ENCODE results near the gene MACC1.
"Not testable (repeated sequence)": the region's sequence is repeated elsewhere in the genome, so short reads cannot be mapped to it uniquely, and the experiment has no call there.

MACC1 gene

DNA sequence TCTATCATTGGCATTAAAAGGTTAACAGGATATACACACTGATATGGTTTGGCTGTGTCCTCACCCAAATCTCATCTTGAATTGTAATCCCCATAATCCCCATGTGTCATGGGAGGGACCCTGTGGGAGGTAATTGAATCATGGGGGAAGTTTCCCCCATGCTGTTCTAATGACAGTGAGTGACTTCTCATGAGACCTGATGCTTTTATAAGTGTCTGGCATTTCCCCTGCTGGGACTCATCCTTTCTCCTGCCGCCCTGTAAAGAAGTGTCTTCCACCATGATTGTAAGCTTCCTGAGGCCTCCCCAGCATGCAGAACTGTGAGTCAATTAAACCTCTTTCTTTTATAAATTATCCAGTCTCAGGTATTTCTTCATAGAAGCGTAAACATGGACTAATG, 9.4 kb downstream of the MACC1 start:
- DNase-seq (ENCODE audit: low spot score), result not testable (repeated sequence)

DNA sequence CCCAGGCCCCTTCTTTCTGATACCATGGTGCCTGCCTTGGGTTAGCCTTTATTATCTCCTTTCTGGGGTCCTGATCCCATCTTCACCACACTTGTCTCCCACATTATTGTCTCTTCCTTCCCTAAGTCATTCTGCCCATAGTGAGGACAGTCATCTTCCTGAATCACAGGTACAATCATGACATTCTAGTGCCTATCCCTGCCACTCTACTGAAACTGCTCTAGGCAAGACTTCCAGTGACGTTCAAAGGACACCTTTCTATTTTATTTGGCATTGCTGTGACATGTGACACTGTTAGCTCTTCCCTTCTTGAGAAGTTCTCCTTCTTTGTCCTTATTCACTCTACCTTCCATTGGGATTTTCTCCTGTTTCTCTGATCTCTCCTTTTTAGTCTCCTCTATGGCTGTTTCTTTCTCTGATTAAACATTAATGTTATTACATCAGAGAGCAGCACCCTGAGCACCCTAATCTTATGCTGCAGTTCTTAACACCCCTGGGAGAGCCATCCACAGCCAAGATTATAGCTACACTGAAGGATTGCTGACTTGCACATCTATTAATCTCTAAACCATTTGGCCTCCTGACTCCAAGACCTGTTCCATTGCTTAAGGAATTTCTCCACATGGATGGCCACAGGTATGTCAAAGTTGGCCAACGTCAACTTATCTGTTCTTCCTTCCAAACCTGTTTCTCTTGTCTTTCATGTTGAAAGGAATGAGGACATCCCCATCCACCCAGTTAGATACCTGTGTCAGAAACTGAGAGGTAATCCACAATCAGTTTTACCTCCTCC, 10.9 kb downstream of the MACC1 start:
- DNase-seq (ENCODE audit: low spot score), result peak; percentile 96

- DNase-seq (ENCODE audit: low spot score), result peak; percentile 64
Measured at GRCh38 chr7:20203316-20203715, 13.9 kb downstream of the MACC1 start.

DNA sequence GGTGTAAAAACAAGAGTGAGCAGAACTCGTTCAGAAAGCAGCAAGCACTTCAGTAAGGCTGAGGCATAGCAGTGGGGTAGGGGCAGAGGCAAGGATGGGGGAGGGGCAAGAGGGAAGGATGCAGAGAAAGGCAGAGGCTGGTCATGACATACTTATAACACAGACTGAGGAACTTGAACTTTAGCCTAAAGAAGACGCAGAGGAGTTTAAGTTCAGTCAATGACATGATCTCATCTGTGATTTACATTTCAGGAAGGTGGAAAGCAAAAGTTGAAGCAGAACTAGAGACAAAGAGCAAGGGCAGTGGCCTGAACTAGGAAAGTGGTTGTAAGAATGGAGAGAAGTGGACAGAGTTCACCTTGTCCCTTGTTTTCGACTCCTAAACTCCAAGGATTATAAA, 15.8 kb downstream of the MACC1 start:
- DNase-seq (ENCODE audit: low spot score), result peak; percentile 73

GRCh38 chr7:20200971-20201370, 16.2 kb downstream of the MACC1 start:
- DNase-seq (ENCODE audit: low spot score), result peak; percentile 35

DNA sequence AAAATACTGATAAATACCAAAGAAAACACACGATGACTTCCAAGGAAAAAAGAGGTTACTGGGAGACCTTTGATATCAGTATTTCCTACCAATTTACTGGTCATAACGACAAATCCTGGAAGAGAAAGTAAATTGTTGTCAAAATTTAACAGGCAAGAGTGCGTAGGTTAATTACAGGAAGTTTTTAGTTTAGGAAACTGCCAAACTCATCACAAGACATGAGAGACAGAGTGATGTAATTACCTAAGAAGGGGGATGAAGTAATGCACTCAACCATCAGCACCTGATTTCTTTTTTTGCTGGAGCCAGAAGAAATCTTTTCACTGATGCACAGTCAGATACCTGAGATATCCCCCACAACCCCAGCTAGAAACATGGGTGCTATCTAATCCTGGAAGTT, 16.8 kb downstream of the MACC1 start:
- peak; percentile 91 for DNase-seq (ENCODE audit: low spot score)

DNA sequence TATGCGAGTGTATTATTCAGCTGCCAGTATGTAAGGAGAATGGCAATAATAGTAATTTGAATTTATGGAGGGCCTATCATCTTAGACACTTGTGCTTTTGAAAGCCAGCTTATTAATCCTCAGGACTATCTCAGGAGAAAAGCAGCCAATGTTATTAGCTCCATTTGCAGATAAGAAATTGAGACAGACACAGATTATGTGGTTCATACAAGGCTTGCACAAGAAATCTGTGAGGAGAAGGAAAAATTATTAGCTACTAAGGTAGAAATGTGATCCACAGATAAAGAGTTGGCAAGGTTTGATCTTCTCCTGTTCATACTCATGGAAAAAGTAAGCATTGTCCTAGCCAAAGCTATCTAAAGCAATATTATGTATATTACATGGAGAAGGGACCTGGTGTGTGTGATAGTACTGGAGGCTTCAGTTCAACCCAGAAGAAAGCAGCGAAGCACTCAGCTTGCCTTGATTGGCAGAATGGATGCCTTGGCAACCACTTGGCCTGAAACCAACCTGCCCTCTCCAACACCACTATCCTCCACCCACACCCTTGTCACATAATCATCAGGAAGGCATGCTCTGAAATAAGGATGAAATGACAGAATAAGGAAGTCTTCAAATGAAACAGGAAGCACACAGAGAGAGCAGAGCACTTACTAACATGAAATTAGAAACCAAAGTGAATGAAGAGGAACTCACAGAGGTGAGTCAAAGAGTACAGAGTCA, 18.0 kb downstream of the MACC1 start:
- DNase-seq (ENCODE audit: low spot score), result peak; percentile 100

DNA sequence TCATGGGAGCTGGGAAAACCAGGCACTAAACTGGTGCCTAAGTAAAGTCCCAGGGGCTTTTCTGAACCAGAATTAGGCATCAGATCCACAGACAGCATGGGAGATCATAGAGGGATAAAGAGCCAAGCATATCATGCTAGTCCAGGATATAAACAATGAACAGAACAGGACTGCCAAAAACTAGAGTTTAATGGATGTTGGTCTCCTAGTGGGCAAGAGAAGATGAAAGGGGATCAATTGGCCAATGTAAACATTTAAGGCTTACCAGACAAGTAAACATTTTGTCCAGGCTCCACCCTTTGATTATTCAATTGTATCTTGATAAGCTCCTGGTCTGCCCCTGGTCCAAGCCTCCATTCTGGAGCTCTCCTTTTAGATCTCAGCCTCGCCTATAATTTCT, 18.9 kb downstream of the MACC1 start:
- no peak for DNase-seq (ENCODE audit: low spot score)

- DNase-seq (ENCODE audit: low spot score), result peak; percentile 25
Measured at GRCh38 chr7:20197837-20198236, 19.3 kb downstream of the MACC1 start.

GRCh38 chr7:20197125-20197748, 19.9 kb downstream of the MACC1 start:
- no peak for DNase-seq (ENCODE audit: low spot score)

- no peak for DNase-seq (ENCODE audit: low spot score)
Measured at GRCh38 chr7:20194343-20194995, 22.7 kb downstream of the MACC1 start.

- no peak for DNase-seq (ENCODE audit: low spot score)
Measured at GRCh38 chr7:20193873-20194272, 23.3 kb downstream of the MACC1 start.

- no peak for DNase-seq (ENCODE audit: low spot score)
Measured at GRCh38 chr7:20193242-20193777, 23.9 kb downstream of the MACC1 start.

DNA sequence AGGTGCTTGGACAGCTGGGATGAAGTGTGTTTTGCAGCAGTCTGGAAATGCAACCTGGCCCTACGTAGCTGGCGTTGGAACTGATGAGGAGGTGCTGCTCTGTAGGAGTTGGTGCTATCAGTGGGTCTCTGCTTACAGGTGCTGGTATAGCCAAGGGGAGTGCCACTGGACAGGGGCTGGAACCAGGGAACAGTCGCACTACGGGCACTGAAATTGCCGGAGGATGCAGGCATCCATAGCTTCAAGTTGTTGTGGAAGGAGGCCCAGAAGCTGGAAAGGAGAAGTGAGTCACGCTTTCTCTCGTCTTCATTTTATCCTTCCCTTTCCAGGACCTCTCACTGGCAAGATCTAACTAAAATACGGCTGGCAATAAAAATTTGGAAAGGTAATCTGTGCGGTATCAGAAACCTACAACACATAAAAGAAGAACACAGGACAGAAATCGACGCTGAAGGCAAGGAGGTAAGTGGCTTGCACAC, 25.8 kb downstream of the MACC1 start:
- DNase-seq (ENCODE audit: low spot score), result no peak

DNA sequence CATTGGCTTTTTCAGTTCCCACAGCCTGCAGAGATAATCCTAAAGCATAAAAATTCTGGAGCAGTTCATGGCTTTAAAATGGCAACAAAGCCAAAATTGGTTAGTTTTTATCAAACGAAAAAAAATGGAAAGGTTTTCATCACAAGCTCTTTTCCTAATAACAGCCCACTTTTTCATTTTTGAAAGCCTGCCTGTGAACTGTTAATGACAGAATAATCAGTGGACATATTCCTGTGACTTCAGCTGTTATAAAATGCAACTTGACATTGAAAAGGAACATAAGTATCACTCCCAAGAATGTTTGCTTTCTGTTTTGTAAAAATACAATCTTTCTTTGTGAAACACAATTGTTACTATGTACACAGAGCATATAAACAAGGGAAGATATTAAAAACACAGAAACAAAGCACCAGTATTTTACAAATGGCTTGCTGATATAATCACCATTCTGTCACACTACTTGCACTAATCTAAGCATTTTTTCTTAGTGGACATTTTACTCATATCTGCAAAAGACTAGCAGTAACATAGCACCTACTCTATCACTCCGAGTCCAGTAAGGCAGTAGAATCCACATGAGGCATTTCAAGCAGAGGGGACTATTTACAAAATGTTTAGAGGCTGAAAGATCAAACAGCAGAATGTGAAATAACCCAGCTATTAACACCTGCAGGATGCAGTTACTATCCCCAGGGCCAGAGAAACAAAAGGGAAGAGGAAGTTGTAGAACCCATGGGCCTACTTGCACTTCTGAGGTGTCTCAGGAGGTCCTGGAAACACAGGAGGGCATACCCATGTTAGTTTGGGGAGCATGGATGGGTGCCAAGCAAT, 26.4 kb downstream of the MACC1 start:
- DNase-seq (ENCODE audit: low spot score), result no peak

- no peak for DNase-seq (ENCODE audit: low spot score)
Measured at GRCh38 chr7:20189852-20190251, 27.3 kb downstream of the MACC1 start.

DNA sequence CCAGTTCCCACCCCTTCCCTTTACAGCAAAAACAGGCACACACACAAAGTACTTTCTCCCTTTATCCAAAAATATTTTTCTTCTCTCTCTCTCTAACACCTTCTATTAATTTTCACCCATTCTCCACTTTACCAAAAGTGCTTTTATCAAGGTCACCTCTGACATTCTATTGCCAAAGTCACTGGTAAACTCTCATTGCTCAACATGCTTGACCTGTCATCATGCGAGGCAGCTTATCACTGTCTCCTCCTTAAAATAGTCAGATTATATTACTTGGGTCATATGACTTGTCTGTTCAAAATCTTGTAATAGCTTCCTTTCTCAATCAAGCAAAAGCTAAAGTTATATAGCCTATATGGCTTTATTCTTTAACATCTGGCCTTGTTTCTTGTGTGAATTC, 28.6 kb downstream of the MACC1 start:
- no peak for DNase-seq (ENCODE audit: low spot score)

GRCh38 chr7:20187850-20188249, 29.3 kb downstream of the MACC1 start:
- not testable (repeated sequence) for DNase-seq (ENCODE audit: low spot score)

DNA sequence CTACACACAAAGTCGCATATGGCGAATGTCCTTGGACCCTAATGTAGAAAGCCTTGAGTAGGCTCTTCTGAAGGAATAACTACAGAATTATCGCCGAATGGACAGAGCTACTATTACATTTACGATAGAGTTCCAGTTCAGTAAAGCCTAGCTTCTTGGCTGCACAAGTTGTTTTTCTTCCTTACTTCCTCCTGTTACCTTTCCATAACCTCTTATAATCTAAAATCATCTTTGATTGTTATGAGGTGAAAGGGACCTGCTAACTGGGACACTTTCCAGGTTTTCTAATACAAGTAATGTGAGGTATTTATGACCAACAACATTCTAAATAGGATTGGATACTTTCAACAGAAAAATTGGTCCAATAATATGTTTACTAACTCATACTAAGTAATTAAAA, 31.2 kb downstream of the MACC1 start:
- DNase-seq (ENCODE audit: low spot score), result no peak

- DNase-seq (ENCODE audit: low spot score), result no peak
Measured at GRCh38 chr7:20183086-20183485, 34.1 kb downstream of the MACC1 start.

GRCh38 chr7:20176578-20177242, 40.5 kb downstream of the MACC1 start:
- no peak for DNase-seq (ENCODE audit: low spot score)
